ENCODE results near the gene SLC41A2. TPM values are rescaled to one million over a fixed set of nuclear protein-coding genes. Genes with fewer than 3 reads are reported as not detected.

Gene SLC41A2
- total and polyA plus RNA-seq, 2 of the 13 experiments (the other 11 are each of a cell fraction or from before 2014, with no cell fraction given): 2.3 to 12.8 TPM

- Histone ChIP-seq H3K9me3 (ENCODE audit: low read length) (no peaks in the 10 kb centered on the region), H3K27me3 (ENCODE audit: control insufficient read depth in 1 of 2, insufficient read depth in 2 of 2, low read length in 2 of 2) (no peaks in the 10 kb centered on the region; a peak in 1 of 5 replicates), H3K36me3 (replicated peaks in 1 of 2; ENCODE audit: control insufficient read depth in 1 of 2, insufficient read depth in 2 of 2, low read length in 2 of 2) (no peaks in the 10 kb centered on the region), H3K4me1 (ENCODE audit: insufficient read depth, low read length) (peaks cover 37% of the 10 kb centered on the region), H3K27ac (ENCODE audit: extremely low read length, insufficient read depth, low read length) (peak overlapping the region; percentile 49), H3K79me2 (ENCODE audit: insufficient read depth, low read length) (no peaks in the 10 kb centered on the region), H2AFZ (ENCODE audit: low read length) (no peak overlapping the region), H3K4me3 (replicated peaks in 1 of 3; ENCODE audit: insufficient read depth in 1 of 3, low read depth in 2 of 3, low read length in 3 of 3) (peak overlapping the region; percentile 69 to 87 (median 75)), H3K9ac (ENCODE audit: insufficient read depth, low read depth, low read length) (peak overlapping the region; percentile 78), H3K4me2 (ENCODE audit: low read depth, low read length) (peak overlapping the region; percentile 94), H4K20me1 (ENCODE audit: insufficient read depth, low read length) (no peaks in the 10 kb centered on the region)
- FAIRE-seq (no peak), ATAC-seq (peak; percentile 71), DNase-seq (ENCODE audit: low spot score) (no peak)
- intact Hi-C loops (cut with micrococcal nuclease; ENCODE audit: unreplicated experiment) (loop anchor here (5.0 kb wide), 1 partner anchor 60 kb away; no protein-coding TSS in a partner anchor), in situ Hi-C loops (cut with HindIII; ENCODE audit: extremely low pct_ligation_motif_present, low pct_unique_long_range_greater_than_20kb) (no loop called here)
- POLR2A ChIA-PET: interaction anchor here (1.0 to 2.2 kb wide), 4 partner anchors 9 to 150 kb away, joined by 3 to 6 read pairs (median 5); partner anchors contain the start of gene WASHC4
- CTCF ChIA-PET (ENCODE audit: low intra/inter-chr PET ratio, low total read pairs): no interaction called here
- WGBS (ENCODE audit: low lambda C conversion rate): 8% methylated on average over 2 of the region's 31 CpGs
- BruUV-seq (replicated peaks): no TSS peak
- no peak for TF ChIP-seq THYN1 (CRISPR knock-in tag; IDR thresholded peaks at IDR 0.05; ENCODE audit: borderline replicate concordance, low read depth)
- TF ChIP-seq ZIK1 (CRISPR knock-in tag; IDR thresholded peaks at IDR 0.05; ENCODE audit: borderline replicate concordance, low read depth): no peak
- TF ChIP-seq ETV6 (CRISPR knock-in tag; conservative IDR thresholded peaks at IDR 0.05): no peak
- TF ChIP-seq, protein P1, sequence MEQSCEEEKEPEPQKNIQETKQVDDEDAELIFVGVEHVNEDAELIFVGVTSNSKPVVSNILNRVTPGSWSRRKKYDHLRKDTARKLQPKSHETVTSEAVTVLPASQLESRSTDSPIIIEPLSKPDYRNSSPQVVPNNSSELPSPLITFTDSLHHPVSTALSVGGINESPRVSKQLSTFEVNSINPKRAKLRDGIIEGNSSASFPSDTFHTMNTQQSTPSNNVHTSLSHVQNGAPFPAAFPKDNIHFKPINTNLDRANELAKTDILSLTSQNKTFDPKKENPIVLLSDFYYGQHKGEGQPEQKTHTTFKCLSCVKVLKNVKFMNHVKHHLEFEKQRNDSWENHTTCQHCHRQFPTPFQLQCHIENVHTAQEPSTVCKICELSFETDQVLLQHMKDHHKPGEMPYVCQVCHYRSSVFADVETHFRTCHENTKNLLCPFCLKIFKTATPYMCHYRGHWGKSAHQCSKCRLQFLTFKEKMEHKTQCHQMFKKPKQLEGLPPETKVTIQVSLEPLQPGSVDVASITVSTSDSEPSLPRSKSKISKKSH (CRISPR knock-in tag; IDR thresholded peaks at IDR 0.05; ENCODE audit: borderline replicate concordance): no peak
- TF ChIP-seq, protein P2, sequence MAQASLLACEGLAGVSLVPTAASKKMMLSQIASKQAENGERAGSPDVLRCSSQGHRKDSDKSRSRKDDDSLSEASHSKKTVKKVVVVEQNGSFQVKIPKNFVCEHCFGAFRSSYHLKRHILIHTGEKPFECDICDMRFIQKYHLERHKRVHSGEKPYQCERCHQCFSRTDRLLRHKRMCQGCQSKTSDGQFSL (CRISPR knock-in tag; IDR thresholded peaks at IDR 0.05): no peak
- no peak for TF ChIP-seq ZFP36L2 (CRISPR knock-in tag; IDR thresholded peaks at IDR 0.05)
- TF ChIP-seq ZNF333 (CRISPR knock-in tag; IDR thresholded peaks at IDR 0.05; ENCODE audit: borderline replicate concordance): no peak
- no peak for TF ChIP-seq SKI (IDR thresholded peaks at IDR 0.05; ENCODE audit: partially characterized antibody)
- TF ChIP-seq KLF12 (CRISPR knock-in tag; IDR thresholded peaks at IDR 0.05; ENCODE audit: borderline replicate concordance): peak; percentile 1; the same call in 1 of the 2 replicates
- 0 out of 2 replicates have a peak, but pooled peaks have one; percentile 15 for TF ChIP-seq ZBTB2 (CRISPR knock-in tag; IDR thresholded peaks at IDR 0.05; ENCODE audit: low read depth)
- no peak for TF ChIP-seq FOXA3 (CRISPR knock-in tag; IDR thresholded peaks at IDR 0.05)
- no peak for TF ChIP-seq JDP2 (CRISPR knock-in tag; IDR thresholded peaks at IDR 0.05; ENCODE audit: borderline replicate concordance)
- no peak for TF ChIP-seq RFX3 (CRISPR knock-in tag; IDR thresholded peaks at IDR 0.05)
- TF ChIP-seq TEAD3 (CRISPR knock-in tag; optimal IDR thresholded peaks at IDR 0.05; ENCODE audit: borderline replicate concordance): no peak
- TF ChIP-seq ISL2 (CRISPR knock-in tag; IDR thresholded peaks at IDR 0.05): no peak
- TF ChIP-seq ZNF639 (CRISPR knock-in tag; conservative IDR thresholded peaks at IDR 0.05): no peak
- 0 out of 2 replicates have a peak, but pooled peaks have one; percentile 10 for TF ChIP-seq SALL2 (CRISPR knock-in tag; IDR thresholded peaks at IDR 0.05)
- TF ChIP-seq SRF (IDR thresholded peaks at IDR 0.05; ENCODE audit: low read depth, low read length): no peak
- no peak for TF ChIP-seq STAT5B (CRISPR knock-in tag; IDR thresholded peaks at IDR 0.05)
Observed at GRCh38 chr12:104957719-104958000, 430 bp downstream of the SLC41A2 start.

All from HepG2 (cell line).